GM21515 (cell line): Measurements from ENCODE around the gene ZEB1.
"Not testable (repeated sequence)": the region's sequence is repeated elsewhere in the genome, so short reads cannot be mapped to it uniquely, and the experiment has no call there.

Experiments used
- ATAC-seq: cut with Tn5 transposase; IDR thresholded peaks from one replicate; pipeline ENCODE4 v1.9.1; 2021; ENCODE audit not compliant: unreplicated experiment

ZEB1 gene

DNA sequence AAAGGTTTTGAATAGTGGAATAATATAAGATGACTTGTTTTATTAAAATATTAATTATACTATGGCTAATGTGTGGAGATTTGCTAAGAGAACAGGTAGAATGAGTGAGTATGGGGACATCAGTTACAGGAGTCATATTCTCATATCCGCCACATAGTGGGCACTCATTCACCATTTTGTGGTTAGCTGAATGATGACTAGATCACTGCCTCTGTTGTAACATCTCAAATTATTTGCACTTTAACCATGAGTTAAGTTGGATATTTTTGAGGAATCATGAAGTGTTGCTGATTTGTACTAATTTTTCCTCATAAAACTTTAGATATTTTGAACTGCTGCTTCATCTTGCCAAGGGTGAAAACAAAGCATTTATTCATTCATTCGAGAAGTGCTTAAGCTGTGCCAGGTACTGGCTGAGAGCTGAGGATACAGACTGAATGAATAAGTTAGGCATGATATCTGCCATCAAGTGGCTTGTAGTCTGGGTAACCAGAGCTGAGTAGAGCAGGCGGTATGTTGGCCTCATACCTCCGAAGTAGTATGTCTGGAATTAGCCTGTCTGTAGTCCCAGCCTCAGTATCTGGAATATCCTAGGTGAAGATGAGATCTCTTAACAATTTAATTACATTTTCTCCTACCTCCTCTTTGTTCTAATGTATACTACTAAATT, 100.5 kb downstream of the ZEB1 start:
- no peak for ATAC-seq

- no peak for ATAC-seq
These were observed 102.3 kb downstream of the ZEB1 start for GRCh38 chr10:31421322-31421721.

- no peak for ATAC-seq
These were observed 103.6 kb downstream of the ZEB1 start for GRCh38 chr10:31422634-31423033.

DNA sequence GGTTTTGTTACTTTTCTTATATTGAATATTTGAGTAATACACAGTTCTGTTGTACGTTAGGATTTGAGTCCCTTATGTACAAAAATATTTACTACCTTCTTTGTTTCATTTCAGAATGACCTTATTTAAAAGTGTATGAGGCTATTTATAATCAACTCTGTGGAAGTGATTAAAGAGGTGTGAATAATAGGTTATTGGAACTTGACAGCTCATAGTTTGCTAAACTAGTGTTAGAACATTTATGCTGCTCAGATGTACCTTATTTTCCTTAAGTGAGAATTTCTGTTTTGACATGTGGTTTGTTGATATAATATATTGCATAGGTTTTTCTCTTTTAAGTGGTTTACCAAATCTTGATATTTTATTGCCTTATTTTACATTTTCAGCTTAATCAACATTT, 105.5 kb downstream of the ZEB1 start:
- ATAC-seq, result no peak

- no peak for ATAC-seq
These were observed 107.4 kb downstream of the ZEB1 start for GRCh38 chr10:31426401-31426800.

GRCh38 chr10:31427334-31427733, 108.3 kb downstream of the ZEB1 start:
- ATAC-seq, result not testable (repeated sequence)

- not testable (repeated sequence) for ATAC-seq
These were observed 109.5 kb downstream of the ZEB1 start for GRCh38 chr10:31428499-31428898.

- ATAC-seq, result no peak
These were observed 112.0 kb downstream of the ZEB1 start for GRCh38 chr10:31431021-31431420.

- ATAC-seq, result no peak
These were observed 118.9 kb downstream of the ZEB1 start for GRCh38 chr10:31437959-31438358.

- ATAC-seq, result no peak
These were observed 132.8 kb downstream of the ZEB1 start for GRCh38 chr10:31451766-31452165.

DNA sequence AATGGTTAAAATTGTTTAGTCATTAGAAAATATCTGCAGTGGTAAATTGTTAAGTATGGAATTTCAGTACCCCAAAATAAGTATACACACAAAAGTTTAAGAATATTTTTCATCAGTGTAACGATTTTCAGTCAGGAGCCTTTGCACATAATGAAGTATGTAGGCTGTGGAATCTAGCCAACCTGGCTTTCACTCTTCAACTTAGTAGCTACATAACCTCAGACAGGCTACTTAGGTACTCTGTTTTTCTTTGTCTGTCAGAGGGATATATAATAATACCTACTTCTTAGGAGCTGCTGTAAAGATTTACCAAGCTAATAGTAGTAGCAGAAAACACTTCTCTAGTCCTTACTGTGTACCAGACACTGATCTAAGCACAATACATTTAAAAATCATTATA, 137.5 kb downstream of the ZEB1 start:
- no peak for ATAC-seq

- no peak for ATAC-seq
These were observed 138.8 kb downstream of the ZEB1 start for GRCh38 chr10:31457858-31458257.

DNA sequence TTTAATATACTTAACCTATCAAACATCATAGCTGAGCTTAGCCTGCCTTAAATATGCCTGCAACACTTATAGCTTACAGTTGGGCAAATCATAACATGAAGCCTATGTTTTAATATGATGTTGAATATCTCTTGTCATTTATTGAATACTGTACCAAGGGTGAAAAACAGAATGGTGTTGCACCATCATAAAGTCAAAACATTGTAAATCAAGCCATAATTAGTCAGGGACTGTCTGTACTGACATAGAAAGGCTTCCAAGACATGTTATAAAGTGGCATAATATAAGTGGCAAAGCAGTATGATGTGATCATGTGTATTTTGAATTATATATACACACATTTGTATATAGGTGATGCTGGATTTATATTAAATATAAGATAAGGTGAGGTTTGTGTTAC, 140.0 kb downstream of the ZEB1 start:
- no peak for ATAC-seq

- no peak for ATAC-seq
These were observed 141.2 kb downstream of the ZEB1 start for GRCh38 chr10:31460242-31460641.

DNA sequence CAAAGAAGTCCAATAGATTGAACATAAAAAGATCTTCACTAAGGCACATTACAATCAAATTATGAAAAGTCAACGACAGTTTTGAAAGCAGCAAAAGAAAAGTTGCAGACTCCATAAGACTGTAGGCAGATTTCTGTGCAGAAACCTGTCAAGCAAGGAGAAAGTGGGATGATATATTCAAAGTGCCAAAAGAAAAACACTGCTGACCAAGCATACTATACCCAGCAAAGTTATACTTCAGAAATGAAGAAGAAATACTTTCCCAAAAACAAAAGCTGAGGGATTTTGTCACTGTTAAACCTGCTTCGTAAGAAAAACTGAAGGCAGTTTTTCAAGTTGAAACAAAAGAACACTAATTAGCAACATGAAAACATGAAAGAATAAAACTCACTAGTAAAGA, 145.5 kb downstream of the ZEB1 start:
- no peak for ATAC-seq

DNA sequence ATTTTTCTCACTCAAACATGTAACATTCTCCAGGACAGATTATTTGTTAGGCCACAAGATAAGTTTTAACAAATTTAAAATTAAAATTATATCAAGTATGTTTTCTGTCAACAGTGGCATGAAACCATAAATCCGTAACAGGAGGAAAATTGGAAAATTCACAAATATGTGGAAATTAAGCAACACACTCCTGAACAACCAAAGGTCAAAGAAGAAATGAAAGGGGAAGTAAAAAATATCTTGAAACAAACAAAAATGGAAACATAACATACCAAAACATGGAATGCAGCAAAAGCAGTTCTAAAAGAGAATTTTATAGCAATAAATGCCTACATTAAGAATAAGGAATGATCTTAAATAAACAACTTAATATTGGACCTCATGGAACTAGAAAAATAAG, 147.3 kb downstream of the ZEB1 start:
- ATAC-seq, result no peak

- no peak for ATAC-seq
These were observed 148.9 kb downstream of the ZEB1 start for GRCh38 chr10:31467791-31468535.

DNA sequence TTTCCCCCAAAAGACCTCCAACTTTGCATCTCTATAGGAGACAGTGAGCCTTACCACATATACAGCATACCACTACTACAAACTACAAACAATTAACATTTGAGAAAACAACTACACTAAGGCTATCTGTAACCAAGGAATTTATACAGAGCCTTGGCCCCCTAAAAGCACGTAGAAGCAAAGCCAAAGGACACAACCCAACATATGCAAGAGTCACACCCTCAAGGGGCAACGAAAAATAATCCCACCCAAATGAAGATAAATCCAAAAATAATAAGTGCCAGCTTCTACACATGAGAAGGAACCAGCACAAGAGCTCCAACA, 149.5 kb downstream of the ZEB1 start:
- no peak for ATAC-seq

DNA sequence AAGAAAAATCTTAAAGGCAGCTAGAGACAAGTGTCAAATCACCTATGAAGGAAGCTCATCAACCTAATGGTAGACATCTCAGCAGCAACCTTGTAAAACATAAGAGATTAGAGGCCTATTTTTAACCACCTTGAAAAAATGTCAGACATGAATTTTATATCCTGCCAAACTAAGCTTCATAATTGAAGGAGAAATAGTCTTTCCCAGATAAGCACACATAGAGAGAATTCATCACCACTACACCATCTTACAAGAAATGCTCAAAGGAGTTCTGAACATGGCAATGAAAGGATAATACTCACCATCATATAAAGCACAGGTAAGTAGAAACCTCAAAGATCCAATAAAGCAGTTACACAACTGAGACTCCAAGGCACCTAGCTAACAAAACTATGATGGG, 156.5 kb downstream of the ZEB1 start:
- ATAC-seq, result no peak

DNA sequence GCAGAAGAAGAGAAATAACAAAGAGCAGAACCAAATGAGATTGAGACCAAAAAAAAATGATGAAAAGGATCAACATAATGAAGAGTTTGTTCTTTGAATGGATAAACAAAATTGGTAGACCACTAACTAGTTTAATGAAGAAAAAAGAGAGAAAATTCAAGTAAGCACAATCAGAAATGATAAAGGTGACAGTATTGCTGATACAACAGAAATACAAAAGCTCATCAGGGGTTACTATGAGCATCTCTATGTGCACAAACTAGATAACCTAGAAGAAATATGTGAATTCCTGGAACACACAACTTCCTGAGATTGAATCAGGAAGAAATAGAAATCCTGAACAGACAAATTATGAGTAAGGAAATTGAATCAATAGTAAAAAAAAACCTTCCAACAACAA, 157.1 kb downstream of the ZEB1 start:
- no peak for ATAC-seq

- no peak for ATAC-seq
These were observed 158.6 kb downstream of the ZEB1 start for GRCh38 chr10:31477584-31477983.

- no peak for ATAC-seq
These were observed 160.7 kb downstream of the ZEB1 start for GRCh38 chr10:31479752-31480151.

GRCh38 chr10:31483546-31483945, 164.5 kb downstream of the ZEB1 start:
- no peak for ATAC-seq
